CD4-positive, alpha-beta T cell treated with Interleukin-6 for 4 hours (primary cell): Measurements from ENCODE around the gene PMPCA.

Experiments
- DNase-seq: peaks from one replicate; pipeline ENCODE4 v3.0.0-alpha.2; 2020; ENCODE audit warnings: mixed read lengths

PMPCA gene

GRCh38 chr9:136460772-136461325, 50.4 kb downstream of the PMPCA start:
- no peak for DNase-seq

GRCh38 chr9:136462664-136463063, 52.2 kb downstream of the PMPCA start:
- DNase-seq = no peak

- DNase-seq = no peak
Observed at GRCh38 chr9:136463578-136463977, 53.1 kb downstream of the PMPCA start.

- no peak for DNase-seq
Observed at GRCh38 chr9:136464241-136464640, 53.8 kb downstream of the PMPCA start.

- no peak for DNase-seq
Observed at GRCh38 chr9:136465500-136466154, 55.2 kb downstream of the PMPCA start.

GRCh38 chr9:136466155-136466541, 55.7 kb downstream of the PMPCA start:
- DNase-seq = no peak

- no peak for DNase-seq
Observed at GRCh38 chr9:136467766-136468165, 57.3 kb downstream of the PMPCA start.

- no peak for DNase-seq
Observed at GRCh38 chr9:136470356-136470755, 59.9 kb downstream of the PMPCA start.

- no peak for DNase-seq
Observed at GRCh38 chr9:136470792-136471469, 60.5 kb downstream of the PMPCA start.

- no peak for DNase-seq
Observed at GRCh38 chr9:136471802-136472487, 61.5 kb downstream of the PMPCA start.

- no peak for DNase-seq
Observed at GRCh38 chr9:136472640-136473353, 62.3 kb downstream of the PMPCA start.

- DNase-seq = no peak
Observed at GRCh38 chr9:136473354-136473721, 62.9 kb downstream of the PMPCA start.
